Fibroblast of skin of abdomen (primary cell): Measurements from ENCODE around the gene KRTAP1-4.
"Not testable (repeated sequence)": the region's sequence is repeated elsewhere in the genome, so short reads cannot be mapped to it uniquely, and the experiment has no call there.

Experiments used
- DNase-seq: peaks from one replicate; pipeline ENCODE4 v3.0.0-alpha.2; 2013

The KRTAP1-4 gene

GRCh38 chr17:41003926-41004325, 26.1 kb downstream of the KRTAP1-4 start:
- no peak for DNase-seq

- peak; percentile 24 for DNase-seq
Measured at GRCh38 chr17:41002814-41003213, 27.2 kb downstream of the KRTAP1-4 start.

GRCh38 chr17:41001795-41002194, 28.2 kb downstream of the KRTAP1-4 start:
- no peak for DNase-seq

DNA sequence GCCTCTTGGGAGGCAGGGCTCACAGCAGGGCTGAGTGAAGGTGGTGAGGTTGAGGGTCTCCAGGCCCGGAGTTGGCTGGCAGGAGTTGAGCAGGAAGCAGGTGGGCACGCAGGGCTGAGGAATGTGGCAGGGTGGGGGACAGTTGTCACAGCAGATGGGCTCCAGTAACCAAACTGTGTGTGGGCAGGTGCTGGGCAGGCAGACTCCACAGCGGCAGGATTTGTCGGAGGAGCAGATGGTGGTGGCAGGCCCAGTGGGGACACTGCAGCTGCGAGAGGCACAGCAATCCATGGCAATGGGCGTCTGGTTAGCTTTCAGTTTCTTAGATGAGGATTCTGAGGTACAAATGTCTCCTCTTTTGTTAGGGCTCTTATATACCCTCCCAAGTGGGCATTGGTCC, 30.4 kb downstream of the KRTAP1-4 start, which contains the start of gene KRTAP3-2:
KRTAP3-2 (minus strand) TSS at position 344 of the 400 bp plus-strand sequence; CDS start at position 291, 53 bp downstream.
- DNase-seq, result not testable (repeated sequence)

DNA sequence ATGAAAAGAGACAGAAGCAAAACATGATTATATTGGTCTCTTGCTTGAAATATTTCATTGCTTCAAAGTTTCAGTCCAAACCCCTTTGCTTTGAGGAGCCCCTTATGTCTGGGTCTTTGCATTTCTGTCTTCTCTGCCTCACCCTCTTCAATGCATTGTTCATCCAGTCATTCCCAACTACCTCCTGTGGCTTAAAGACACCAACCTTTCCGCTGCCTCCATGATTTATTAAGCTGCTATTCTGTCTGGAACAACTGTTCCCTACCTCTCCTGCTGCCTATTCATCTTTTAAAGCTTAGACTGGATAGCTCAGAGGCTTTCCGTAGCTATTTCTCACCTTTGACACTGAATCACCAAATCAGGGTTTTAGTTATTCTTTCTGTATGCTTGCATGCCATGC, 32.6 kb downstream of the KRTAP1-4 start:
- no peak for DNase-seq

DNA sequence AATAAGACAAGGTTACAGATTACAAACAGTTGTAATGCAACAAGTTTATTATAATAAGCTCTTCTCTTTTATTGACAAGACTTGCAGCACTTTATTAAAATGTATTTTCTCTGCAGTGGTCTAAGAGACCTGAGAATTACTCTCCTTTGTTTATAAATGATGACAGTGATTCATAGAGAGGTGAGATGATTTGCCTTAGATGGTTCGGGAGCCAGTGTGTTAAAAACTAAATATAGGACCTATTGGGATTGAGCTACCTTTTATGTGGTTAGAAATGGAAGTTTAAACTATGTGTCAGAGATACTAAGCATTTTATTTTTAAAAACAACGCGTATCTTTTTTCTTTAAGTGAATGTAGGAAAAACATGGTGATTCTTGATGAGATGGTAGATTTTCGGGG, 33.2 kb downstream of the KRTAP1-4 start:
- no peak for DNase-seq

DNA sequence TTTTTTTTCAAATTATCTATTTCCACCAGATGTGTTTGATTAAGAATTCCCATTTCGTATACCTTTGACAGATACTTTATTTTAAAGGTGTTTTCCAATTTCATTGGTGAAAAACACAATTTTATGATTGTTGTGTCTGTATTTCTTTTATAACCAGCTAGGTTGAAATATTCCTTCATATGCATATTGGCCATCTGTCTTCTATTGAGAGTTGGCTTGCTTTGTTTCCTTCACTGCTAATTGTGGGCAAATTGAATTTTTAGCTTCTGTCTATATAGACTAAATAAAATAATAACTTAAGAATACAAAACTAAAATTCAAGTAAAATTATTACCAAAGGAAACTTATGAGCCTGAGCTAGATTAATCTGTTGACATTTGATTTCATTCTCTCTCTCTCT, 34.9 kb downstream of the KRTAP1-4 start:
- no peak for DNase-seq

DNA sequence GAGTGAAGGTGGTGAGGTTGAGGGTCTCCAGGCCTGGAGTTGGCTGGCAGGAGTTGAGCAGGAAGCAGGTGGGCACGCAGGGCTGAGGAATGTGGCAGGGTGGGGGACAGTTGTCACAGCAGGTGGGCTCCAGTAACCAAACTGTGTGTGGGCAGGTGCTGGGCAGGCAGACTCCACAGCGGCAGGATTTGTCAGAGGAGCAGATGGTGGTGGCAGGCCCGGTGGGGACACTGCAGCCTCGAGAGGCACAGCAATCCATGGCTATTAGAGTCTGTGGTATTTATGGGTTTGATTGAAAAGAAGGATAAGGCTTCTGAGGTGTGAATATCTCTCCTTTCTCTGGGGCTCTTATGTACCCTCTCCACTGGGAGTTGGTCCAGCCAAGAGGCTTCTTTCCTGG, 36.2 kb downstream of the KRTAP1-4 start, which contains the start of gene KRTAP3-3:
KRTAP3-3 (minus strand) TSS at position 326 of the 400 bp plus-strand sequence; CDS start at position 259, 67 bp downstream.
- no peak for DNase-seq

DNA sequence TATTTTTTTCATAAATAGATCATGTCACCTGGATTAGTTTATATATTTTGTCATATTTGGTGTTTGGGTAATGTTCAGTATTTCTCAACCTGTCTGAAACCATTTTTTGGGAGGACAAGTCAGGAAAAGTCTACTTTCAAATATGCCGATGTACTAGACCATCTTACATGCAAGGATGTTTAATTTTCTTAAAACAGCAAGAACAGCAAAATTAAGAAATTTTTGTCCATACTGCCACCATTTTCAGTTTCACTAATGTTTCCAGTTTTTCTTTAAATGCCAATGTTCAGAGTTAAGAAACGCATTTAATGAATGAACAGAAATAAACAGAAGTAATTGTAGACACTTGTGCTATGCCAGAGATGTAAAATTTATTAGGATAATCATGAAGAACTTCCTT, 36.9 kb downstream of the KRTAP1-4 start:
- DNase-seq, result no peak

- no peak for DNase-seq
Measured at GRCh38 chr17:40992666-40993065, 37.3 kb downstream of the KRTAP1-4 start.

- no peak for DNase-seq
Measured at GRCh38 chr17:40986920-40987319, 43.1 kb downstream of the KRTAP1-4 start.

- no peak for DNase-seq
Measured at GRCh38 chr17:40984226-40984625, 45.8 kb downstream of the KRTAP1-4 start, which contains the start of gene KRT40. KRT40 (minus strand) TSS chr17:40984326; CDS start chr17:40984273, 53 bp downstream.

DNA sequence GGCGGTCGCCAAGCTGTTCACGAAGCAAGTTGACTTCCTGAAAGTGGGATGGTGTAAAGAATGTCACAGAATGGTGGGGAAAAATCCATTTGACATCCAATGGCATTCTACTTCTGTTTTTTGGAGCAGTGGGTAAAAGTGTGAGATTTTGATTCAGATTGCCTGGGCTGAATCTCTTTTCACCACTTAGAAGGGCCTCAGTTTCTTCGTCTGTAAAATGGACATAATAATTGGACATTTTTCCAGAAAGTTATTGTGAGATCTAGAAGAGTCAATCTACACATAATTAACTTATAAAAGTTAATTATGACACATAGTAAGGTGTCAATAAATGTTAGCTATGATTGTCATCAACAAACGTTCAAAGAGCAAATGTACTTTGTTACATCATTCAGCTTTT, 48.9 kb downstream of the KRTAP1-4 start:
- no peak for DNase-seq

- peak; percentile 58 for DNase-seq
Measured at GRCh38 chr17:40980596-40980995, 49.4 kb downstream of the KRTAP1-4 start.

DNA sequence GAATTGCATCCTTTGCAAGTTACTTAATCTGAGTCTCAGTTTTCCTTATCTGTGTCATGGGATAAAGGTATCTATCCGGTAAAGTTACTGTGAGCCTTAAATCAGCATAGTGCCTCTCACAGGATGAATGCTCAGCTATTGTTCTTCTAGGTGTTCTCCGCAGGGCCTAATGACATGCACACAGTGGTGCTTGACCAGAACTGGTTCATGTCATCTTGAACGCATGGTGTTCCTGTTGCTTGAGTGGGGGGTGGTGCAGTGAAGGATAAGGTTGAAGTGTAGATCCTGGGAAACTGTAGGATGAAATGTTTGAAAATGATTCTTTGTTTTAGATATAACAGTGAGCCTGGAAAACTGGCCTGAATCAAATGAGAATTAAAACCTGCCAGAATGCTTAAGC, 49.9 kb downstream of the KRTAP1-4 start:
- DNase-seq, result no peak
